ENCODE results near the gene PGK1. TPM values are rescaled to one million over a fixed set of nuclear protein-coding genes. Genes with fewer than 3 reads are reported as not detected.

The PGK1 gene
- polyA plus RNA-seq, 1 donor from 2014 or later: 378 TPM

Other genes with a start within 250 kb of the PGK1 start
- gene MAGT1, start 208.8 kb upstream of the PGK1 start, polyA plus RNA-seq: 34.0 TPM
- gene COX7B, start 204.8 kb upstream of the PGK1 start, polyA plus RNA-seq: 326 TPM
- gene ATP7A, start 193.6 kb upstream of the PGK1 start, polyA plus RNA-seq: 4.1 TPM
- not detected for gene PGAM4, start 134.6 kb upstream of the PGK1 start, polyA plus RNA-seq
- 8.4 TPM for gene TAF9B, start 35.4 kb downstream of the PGK1 start, polyA plus RNA-seq
- gene CYSLTR1, start 223.4 kb downstream of the PGK1 start, polyA plus RNA-seq: 63.8 TPM

All from IgD-negative memory B cell (primary cell).